Measurements from ENCODE around the gene CACNA1C. TPM values are rescaled to one million over a fixed set of nuclear protein-coding genes. Genes with fewer than 3 reads are reported as not detected.

CACNA1C gene
- total and polyA plus RNA-seq, 2 donors = 0.71 TPM

DNA sequence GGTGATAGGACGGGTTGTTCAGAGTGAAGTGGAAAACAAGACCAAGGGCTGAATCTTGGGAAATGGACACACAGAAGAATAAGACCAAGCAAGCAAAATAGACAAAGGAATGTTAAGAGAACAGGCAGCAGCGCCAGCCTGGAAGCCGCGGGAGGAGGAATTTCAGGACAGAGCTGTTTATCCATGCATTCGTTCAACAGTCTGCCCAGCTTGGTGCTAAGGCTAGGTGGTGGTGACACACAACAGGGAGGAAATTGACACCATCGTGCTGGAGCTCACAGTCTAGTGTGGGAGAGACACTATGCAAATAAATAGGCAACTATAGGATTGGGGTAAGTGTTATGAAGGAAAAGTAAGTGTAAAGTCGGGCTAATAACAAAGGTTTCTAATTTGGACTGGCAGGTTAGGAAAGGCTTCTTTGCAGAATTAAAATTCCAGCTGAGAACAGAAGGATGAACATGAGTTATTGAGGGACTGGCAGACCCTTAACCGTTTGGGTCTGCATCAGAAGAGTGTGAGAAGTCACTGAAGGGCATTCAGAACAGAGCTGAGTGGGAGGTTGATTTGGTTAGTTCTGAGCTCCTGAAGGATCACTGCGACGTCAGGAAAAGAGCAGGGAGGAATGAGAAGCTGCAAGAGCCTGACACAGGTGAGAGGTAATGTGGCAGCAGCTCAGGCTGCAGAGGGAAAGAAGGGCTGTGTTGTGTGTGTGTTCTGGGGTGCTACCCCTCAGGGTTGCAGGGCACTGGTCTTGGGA lies 499.4 kb downstream of the CACNA1C start:
- H3K4me1 ChIP-seq (ENCODE audit: control insufficient read depth in 2 of 2, insufficient read depth in 2 of 2, low read length in 2 of 2) = no peaks in the 10 kb centered on the region
- no peak overlapping the region for H3K4me3 ChIP-seq (ENCODE audit: low read length in 2 of 2)
- H3K9me3 ChIP-seq (ENCODE audit: control insufficient read depth in 2 of 2, insufficient read depth in 1 of 2, low read length in 1 of 2) = no peaks in the 10 kb centered on the region
- H3K27ac ChIP-seq (ENCODE audit: low read depth in 1 of 2, low read length in 1 of 2) = no peak overlapping the region
- WGBS = 96% methylated on average over 10 of the region's 10 CpGs
- H3K27me3 ChIP-seq (ENCODE audit: control insufficient read depth in 2 of 2, insufficient read depth in 1 of 2, low read length in 1 of 2) = no peaks in the 10 kb centered on the region
- no peak for DNase-seq (ENCODE audit: low read depth in 6 of 9, low spot score in 9 of 9)
- H3K36me3 ChIP-seq (ENCODE audit: control insufficient read depth in 2 of 2, insufficient read depth in 2 of 2, low read length in 1 of 2) = no peaks in the 10 kb centered on the region

DNA sequence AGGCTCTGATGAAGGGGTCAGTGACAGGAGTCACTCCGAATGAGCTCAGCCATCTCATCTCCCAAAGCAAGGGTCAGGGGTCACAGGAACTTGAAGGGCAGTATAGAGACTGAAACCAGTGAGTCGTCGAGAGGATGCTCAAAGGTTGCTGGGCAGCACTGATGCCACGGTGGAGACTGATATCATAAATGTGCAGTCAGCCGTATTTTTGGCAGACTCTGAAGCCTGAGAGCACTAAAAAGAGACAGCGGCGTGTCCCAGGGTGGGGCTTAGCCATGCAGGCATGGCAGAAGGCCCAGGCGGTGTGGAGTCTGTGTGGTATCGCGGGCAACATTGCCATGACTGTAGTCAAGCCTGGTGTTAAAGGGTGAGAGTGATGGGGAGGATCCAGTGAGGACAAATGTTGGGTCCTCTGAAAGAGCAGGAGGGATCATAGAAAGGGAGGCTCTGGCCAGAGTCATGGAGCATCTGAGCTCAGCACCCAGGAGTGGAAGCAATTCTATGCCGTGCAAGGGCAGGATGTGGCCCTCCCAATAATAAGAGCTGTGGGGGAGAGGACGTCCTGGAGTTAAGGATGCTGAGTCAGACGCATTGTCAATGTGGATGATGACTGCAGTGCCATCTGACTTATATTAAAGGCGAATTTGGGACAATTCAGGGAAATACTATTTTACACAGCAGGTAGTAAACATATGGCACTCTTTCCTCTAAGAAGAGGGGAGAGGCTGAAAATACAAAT lies 500.8 kb downstream of the CACNA1C start:
- Histone ChIP-seq H3K9me3 (ENCODE audit: control insufficient read depth in 2 of 2, insufficient read depth in 1 of 2, low read length in 1 of 2) (no peaks in the 10 kb centered on the region), H3K4me3 (ENCODE audit: low read length in 2 of 2) (no peak overlapping the region), H3K27me3 (ENCODE audit: control insufficient read depth in 2 of 2, insufficient read depth in 1 of 2, low read length in 1 of 2) (no peaks in the 10 kb centered on the region), H3K27ac (ENCODE audit: low read depth in 1 of 2, low read length in 1 of 2) (no peak overlapping the region), H3K36me3 (ENCODE audit: control insufficient read depth in 2 of 2, insufficient read depth in 2 of 2, low read length in 1 of 2) (no peaks in the 10 kb centered on the region), H3K4me1 (ENCODE audit: control insufficient read depth in 2 of 2, insufficient read depth in 2 of 2, low read length in 2 of 2) (no peaks in the 10 kb centered on the region)
- 94% methylated on average over 14 of the region's 14 CpGs for WGBS
- DNase-seq (ENCODE audit: low read depth in 6 of 9, low spot score in 9 of 9) = no peak

DNA sequence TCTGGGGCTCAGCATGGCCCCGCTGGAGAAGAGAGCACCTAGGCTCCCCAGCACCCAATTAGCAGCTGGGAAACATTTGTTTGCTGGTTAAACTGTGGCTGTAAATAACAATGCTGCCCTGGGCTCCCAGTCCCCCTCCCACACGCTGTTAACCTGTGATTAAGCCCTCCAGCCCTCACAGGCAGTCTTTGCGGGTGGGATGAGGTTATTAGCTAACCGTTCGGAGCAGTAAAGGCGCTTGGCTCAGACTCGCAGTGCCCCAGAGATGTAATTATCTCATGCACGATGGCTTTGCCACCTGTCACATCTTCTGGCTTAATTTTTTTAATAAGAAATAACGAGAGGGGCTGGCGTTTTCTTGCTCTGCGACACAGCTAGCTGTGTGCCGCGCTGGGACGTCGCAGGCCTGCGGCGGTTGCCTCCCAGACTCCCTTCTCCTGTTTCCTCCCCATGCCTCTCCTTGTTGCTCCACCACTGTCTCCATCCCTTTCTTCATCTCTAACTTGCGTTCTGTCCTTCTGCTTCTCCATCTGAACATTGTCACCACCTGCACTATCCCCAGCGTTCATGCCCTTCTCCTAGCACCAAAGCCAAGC lies 502.8 kb downstream of the CACNA1C start:
- Histone ChIP-seq H3K36me3 (ENCODE audit: control insufficient read depth in 2 of 2, insufficient read depth in 2 of 2, low read length in 1 of 2) (no peaks in the 10 kb centered on the region), H3K9me3 (ENCODE audit: control insufficient read depth in 2 of 2, insufficient read depth in 1 of 2, low read length in 1 of 2) (no peaks in the 10 kb centered on the region), H3K4me3 (ENCODE audit: low read length in 2 of 2) (no peak overlapping the region), H3K27ac (ENCODE audit: low read depth in 1 of 2, low read length in 1 of 2) (no peak overlapping the region), H3K4me1 (ENCODE audit: control insufficient read depth in 2 of 2, insufficient read depth in 2 of 2, low read length in 2 of 2) (no peaks in the 10 kb centered on the region), H3K27me3 (ENCODE audit: control insufficient read depth in 2 of 2, insufficient read depth in 1 of 2, low read length in 1 of 2) (no peaks in the 10 kb centered on the region)
- WGBS = 96% methylated on average over 19 of the region's 19 CpGs
- no peak for DNase-seq (ENCODE audit: low read depth in 6 of 9, low spot score in 9 of 9)

DNA sequence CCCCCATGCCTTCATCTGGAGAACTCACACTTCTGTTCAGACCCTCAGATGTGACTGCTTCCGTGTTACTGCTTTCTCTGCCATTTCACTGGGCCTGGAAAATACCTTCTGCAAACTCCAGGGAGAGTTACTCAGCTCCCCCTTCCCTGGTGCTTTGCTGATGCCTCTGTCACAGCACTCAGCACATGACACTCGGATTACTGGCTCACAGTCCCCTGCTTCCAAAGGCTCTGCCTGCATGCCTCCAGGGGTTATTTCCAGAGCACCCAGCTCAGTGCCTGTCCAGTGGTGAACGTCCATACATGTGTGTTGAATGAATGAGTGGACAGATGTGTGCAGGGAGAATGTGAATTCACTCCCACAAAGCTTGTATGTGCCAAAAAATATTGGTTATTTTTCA lies 504.8 kb downstream of the CACNA1C start:
- no peak for DNase-seq (ENCODE audit: low read depth in 6 of 9, low spot score in 9 of 9)
- Histone ChIP-seq H3K4me3 (ENCODE audit: low read length in 2 of 2) (no peak overlapping the region), H3K4me1 (ENCODE audit: control insufficient read depth in 2 of 2, insufficient read depth in 2 of 2, low read length in 2 of 2) (no peaks in the 10 kb centered on the region), H3K27me3 (ENCODE audit: control insufficient read depth in 2 of 2, insufficient read depth in 1 of 2, low read length in 1 of 2) (no peaks in the 10 kb centered on the region), H3K36me3 (ENCODE audit: control insufficient read depth in 2 of 2, insufficient read depth in 2 of 2, low read length in 1 of 2) (no peaks in the 10 kb centered on the region), H3K9me3 (ENCODE audit: control insufficient read depth in 2 of 2, insufficient read depth in 1 of 2, low read length in 1 of 2) (no peaks in the 10 kb centered on the region), H3K27ac (ENCODE audit: low read depth in 1 of 2, low read length in 1 of 2) (no peak overlapping the region)
- 89% methylated on average over 3 of the region's 3 CpGs for WGBS

DNA sequence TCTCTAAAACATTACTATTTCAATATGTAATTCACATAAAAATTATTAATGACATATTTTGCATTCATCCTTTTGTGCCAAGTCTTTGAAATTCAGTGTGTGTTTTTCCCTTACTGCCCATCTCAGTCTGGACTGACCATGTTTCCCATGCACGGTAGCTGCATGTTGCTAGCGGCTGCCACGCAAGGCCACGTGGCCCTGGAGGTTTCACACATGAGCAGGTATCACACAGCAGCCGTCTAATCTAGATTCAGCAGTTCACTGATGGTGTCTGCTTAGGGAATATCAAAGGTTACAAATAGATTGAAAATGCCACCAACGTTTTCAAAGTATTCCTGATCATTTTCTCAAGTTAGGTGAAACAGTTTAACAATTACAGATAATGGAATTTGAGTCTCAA lies 507.1 kb downstream of the CACNA1C start:
- 95% methylated on average over 6 of the region's 6 CpGs for WGBS
- Histone ChIP-seq H3K27ac (ENCODE audit: low read depth in 1 of 2, low read length in 1 of 2) (no peak overlapping the region), H3K36me3 (ENCODE audit: control insufficient read depth in 2 of 2, insufficient read depth in 2 of 2, low read length in 1 of 2) (no peaks in the 10 kb centered on the region), H3K9me3 (ENCODE audit: control insufficient read depth in 2 of 2, insufficient read depth in 1 of 2, low read length in 1 of 2) (no peaks in the 10 kb centered on the region), H3K4me1 (ENCODE audit: control insufficient read depth in 2 of 2, insufficient read depth in 2 of 2, low read length in 2 of 2) (no peaks in the 10 kb centered on the region), H3K4me3 (ENCODE audit: low read length in 2 of 2) (no peak overlapping the region), H3K27me3 (ENCODE audit: control insufficient read depth in 2 of 2, insufficient read depth in 1 of 2, low read length in 1 of 2) (no peaks in the 10 kb centered on the region)
- no peak for DNase-seq (ENCODE audit: low read depth in 6 of 9, low spot score in 9 of 9)

DNA sequence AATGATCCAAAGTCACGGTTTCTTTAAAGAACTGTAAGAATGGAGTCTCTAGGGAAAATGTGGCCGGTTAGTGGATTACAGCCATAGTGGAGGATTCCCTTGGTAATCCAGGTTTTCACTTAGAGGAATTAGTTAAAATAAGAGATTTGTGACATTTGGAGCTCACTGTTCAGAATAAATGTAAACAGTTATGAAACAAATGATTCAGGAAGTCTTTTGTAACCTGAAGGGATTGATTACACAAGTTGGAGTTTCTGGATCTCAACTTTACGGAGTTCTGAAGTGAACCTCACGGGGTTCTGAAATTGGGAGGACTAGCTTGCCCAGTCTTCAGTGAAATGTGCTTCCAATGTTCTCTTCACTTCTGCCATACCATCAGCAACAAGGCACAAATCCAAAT lies 507.6 kb downstream of the CACNA1C start:
- 98% methylated on average over 4 of the region's 4 CpGs for WGBS
- no peak overlapping the region for H3K27ac ChIP-seq (ENCODE audit: low read depth in 1 of 2, low read length in 1 of 2)
- no peaks in the 10 kb centered on the region for H3K9me3 ChIP-seq (ENCODE audit: control insufficient read depth in 2 of 2, insufficient read depth in 1 of 2, low read length in 1 of 2)
- no peaks in the 10 kb centered on the region for H3K36me3 ChIP-seq (ENCODE audit: control insufficient read depth in 2 of 2, insufficient read depth in 2 of 2, low read length in 1 of 2)
- H3K4me3 ChIP-seq (ENCODE audit: low read length in 2 of 2) = no peak overlapping the region
- H3K4me1 ChIP-seq (ENCODE audit: control insufficient read depth in 2 of 2, insufficient read depth in 2 of 2, low read length in 2 of 2) = no peaks in the 10 kb centered on the region
- no peak for DNase-seq (ENCODE audit: low read depth in 6 of 9, low spot score in 9 of 9)
- no peaks in the 10 kb centered on the region for H3K27me3 ChIP-seq (ENCODE audit: control insufficient read depth in 2 of 2, insufficient read depth in 1 of 2, low read length in 1 of 2)

DNA sequence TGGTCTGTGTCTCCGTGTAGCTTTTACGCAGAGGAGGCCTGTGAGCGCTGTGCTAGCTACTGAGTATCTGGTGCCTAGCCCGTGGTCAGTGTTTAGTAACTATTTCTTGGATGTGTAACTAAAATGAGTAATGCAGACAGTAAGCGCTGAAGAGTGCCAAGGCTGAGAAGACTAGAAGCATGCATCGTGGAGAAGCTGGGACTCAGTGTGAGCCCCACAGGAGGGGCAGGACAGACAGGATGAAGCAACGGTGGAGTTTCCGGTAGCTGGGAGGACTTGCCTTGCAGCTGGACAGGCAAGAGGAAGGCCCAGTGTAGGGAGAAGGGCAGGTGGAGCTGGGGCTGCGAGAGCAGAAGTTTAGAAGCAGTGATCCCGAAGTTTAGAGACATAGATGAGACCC lies 508.6 kb downstream of the CACNA1C start:
- Histone ChIP-seq H3K27me3 (ENCODE audit: control insufficient read depth in 2 of 2, insufficient read depth in 1 of 2, low read length in 1 of 2) (no peaks in the 10 kb centered on the region), H3K27ac (ENCODE audit: low read depth in 1 of 2, low read length in 1 of 2) (no peak overlapping the region), H3K4me1 (ENCODE audit: control insufficient read depth in 2 of 2, insufficient read depth in 2 of 2, low read length in 2 of 2) (no peaks in the 10 kb centered on the region), H3K36me3 (ENCODE audit: control insufficient read depth in 2 of 2, insufficient read depth in 2 of 2, low read length in 1 of 2) (no peaks in the 10 kb centered on the region), H3K4me3 (ENCODE audit: low read length in 2 of 2) (no peak overlapping the region), H3K9me3 (ENCODE audit: control insufficient read depth in 2 of 2, insufficient read depth in 1 of 2, low read length in 1 of 2) (no peaks in the 10 kb centered on the region)
- 95% methylated on average over 10 of the region's 10 CpGs for WGBS
- no peak for DNase-seq (ENCODE audit: low read depth in 6 of 9, low spot score in 9 of 9)

DNA sequence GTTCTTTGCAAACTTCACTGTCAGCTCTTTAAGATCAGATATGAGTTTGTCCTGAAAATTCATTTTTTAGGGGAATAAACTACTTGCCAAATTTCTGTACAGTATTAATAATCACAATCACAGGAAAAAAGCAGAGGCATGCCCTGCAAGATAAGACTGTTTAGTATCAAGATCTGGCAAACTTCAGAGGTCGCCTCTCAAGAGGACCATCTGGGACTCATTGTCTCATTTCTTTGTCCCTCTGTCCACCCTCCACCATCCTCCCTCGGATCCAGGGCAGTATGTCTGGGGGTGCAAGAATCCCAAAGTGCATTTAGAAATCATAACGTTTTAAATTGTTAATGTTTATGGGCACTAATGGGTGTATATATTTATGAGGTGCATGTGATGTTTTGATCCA lies 509.6 kb downstream of the CACNA1C start:
- WGBS = 88% methylated on average over 3 of the region's 3 CpGs
- no peaks in the 10 kb centered on the region for H3K9me3 ChIP-seq (ENCODE audit: control insufficient read depth in 2 of 2, insufficient read depth in 1 of 2, low read length in 1 of 2)
- DNase-seq (ENCODE audit: low read depth in 6 of 9, low spot score in 9 of 9) = no peak
- H3K4me3 ChIP-seq (ENCODE audit: low read length in 2 of 2) = no peak overlapping the region
- H3K27ac ChIP-seq (ENCODE audit: low read depth in 1 of 2, low read length in 1 of 2) = no peak overlapping the region
- no peaks in the 10 kb centered on the region for H3K4me1 ChIP-seq (ENCODE audit: control insufficient read depth in 2 of 2, insufficient read depth in 2 of 2, low read length in 2 of 2)
- no peaks in the 10 kb centered on the region for H3K27me3 ChIP-seq (ENCODE audit: control insufficient read depth in 2 of 2, insufficient read depth in 1 of 2, low read length in 1 of 2)
- H3K36me3 ChIP-seq (ENCODE audit: control insufficient read depth in 2 of 2, insufficient read depth in 2 of 2, low read length in 1 of 2) = no peaks in the 10 kb centered on the region

DNA sequence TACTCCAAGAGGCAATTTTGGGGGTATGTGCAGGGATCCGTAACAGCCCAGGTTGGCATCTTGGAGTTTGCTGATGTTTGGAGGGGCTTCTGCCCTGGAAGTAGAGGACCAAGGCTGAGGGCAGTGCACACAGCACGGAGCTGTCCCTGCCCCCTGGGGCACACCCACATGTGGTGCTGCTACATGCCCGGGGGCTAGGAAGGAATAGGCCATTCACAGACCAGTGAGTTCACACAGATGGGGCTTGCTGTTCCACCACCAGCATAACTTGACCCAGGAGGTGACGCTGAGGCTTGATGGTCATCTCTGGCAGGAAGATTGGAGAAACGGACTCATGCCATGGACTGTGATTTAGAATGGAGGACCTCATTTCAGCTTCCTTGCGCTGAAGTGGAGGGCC lies 510.9 kb downstream of the CACNA1C start:
- no peaks in the 10 kb centered on the region for H3K27me3 ChIP-seq (ENCODE audit: control insufficient read depth in 2 of 2, insufficient read depth in 1 of 2, low read length in 1 of 2)
- H3K4me1 ChIP-seq (ENCODE audit: control insufficient read depth in 2 of 2, insufficient read depth in 2 of 2, low read length in 2 of 2) = no peaks in the 10 kb centered on the region
- H3K4me3 ChIP-seq (ENCODE audit: low read length in 2 of 2) = no peak overlapping the region
- 97% methylated on average over 6 of the region's 6 CpGs for WGBS
- H3K27ac ChIP-seq (ENCODE audit: low read depth in 1 of 2, low read length in 1 of 2) = no peak overlapping the region
- H3K36me3 ChIP-seq (ENCODE audit: control insufficient read depth in 2 of 2, insufficient read depth in 2 of 2, low read length in 1 of 2) = no peaks in the 10 kb centered on the region
- no peak for DNase-seq (ENCODE audit: low read depth in 6 of 9, low spot score in 9 of 9)
- H3K9me3 ChIP-seq (ENCODE audit: control insufficient read depth in 2 of 2, insufficient read depth in 1 of 2, low read length in 1 of 2) = no peaks in the 10 kb centered on the region

Data from thymus (tissue), 11 donors.